Left renal pelvis (tissue), 4 donors: ENCODE data around the gene UAP1L1. TPM values are rescaled to one million over a fixed set of nuclear protein-coding genes. Genes with fewer than 3 reads are reported as not detected.
"Not testable (repeated sequence)": the region's sequence is repeated elsewhere in the genome, so short reads cannot be mapped to it uniquely, and the experiment has no call there.

Source experiments
- DNase-seq, 4 donors: peaks; one replicate each; pipeline ENCODE4 v3.0.0-alpha.2; 2013; ENCODE audit warnings: low read depth in 4 of 4, low spot score in 3 of 4
- polyA plus RNA-seq, 4 donors: library from polyadenylated mRNA; unstranded; fragments of 120-200 nt; gene quantifications; one replicate each; pipeline ENCODE4 v1.2.1, GENCODE V29; 2013; ENCODE audit not compliant: insufficient read length in 4 of 4

UAP1L1 gene
- polyA plus RNA-seq, 4 donors = 1.6 to 6.6 (median 4.9) TPM

DNA sequence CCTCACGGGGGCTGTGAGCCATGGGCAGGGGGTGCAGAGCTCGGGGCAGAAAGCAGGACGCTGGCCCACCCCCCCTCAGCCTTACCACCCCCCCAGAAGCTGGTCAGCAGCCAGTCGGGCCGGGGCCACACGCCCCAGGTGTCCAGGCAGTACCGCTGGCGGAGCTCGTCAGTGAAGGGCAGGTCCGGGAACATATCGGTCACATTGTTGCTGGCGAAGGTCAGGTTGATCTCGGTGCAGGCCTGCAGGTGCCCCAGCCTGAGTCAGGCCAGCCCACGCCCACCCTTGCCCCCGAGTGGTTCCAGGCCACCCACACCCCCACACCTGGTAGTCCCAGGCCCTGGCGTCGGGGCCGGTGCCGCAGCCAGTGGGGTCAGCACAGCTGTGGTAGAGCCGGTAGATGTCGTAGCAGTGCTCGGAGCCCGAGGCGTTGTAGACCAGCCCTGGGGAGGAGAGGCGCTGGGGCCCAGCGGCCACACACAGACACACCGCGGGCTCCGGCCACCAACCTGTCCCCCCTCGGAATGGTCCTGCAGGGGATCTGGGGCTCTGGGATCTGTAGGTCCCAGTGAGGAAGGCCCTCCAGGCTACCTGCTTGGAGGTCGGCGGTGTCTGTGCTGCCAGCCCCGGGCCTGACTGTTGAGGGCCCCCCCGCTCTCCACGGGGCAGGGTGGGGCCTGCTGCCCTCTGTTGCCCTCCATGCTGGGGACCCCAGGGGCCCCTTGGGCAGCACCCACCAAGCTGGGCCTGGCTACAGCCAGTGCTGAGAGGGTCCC lies 34.7 kb downstream of the UAP1L1 start:
- no peak for DNase-seq

DNA sequence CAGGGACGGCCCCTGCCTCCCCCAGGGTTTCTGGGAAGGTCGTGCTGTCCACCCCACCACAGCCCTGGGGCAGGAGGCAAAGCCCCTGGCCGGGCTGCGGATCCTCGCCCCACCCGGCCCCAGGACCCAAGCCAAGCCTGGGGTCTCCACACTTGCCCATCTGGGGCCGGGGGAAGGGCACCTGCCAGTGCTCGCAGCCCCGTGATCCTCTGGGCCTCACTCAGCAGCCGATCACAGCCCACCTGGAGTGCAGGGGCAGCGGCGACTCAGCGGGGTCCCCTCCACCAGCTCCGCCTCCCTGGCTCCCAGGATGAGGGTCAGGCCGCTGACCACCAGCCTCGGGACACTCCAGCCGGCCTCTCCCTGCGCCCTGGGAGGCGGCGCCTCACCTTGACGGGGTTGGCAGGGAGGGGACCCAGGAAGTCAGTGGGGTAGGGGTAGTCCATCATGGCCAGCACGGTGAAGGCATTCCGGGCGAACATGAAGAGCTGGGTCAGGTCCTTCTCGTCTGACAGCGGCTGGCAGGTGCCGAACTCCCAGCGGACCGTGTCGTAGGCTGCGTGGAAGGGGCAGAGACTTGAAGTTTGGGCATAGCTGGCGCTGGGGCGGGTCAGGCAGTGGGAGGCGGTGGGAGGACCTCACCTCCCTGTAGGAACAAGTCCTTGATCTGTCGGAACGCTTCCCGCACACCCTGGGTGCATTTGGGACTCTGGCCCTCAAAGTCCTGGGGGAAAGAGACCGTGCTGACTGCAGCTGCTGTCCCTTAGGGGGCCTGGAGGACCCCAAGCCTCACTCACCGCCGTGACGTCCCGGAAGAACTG lies 35.5 kb downstream of the UAP1L1 start:
- DNase-seq = no peak

DNA sequence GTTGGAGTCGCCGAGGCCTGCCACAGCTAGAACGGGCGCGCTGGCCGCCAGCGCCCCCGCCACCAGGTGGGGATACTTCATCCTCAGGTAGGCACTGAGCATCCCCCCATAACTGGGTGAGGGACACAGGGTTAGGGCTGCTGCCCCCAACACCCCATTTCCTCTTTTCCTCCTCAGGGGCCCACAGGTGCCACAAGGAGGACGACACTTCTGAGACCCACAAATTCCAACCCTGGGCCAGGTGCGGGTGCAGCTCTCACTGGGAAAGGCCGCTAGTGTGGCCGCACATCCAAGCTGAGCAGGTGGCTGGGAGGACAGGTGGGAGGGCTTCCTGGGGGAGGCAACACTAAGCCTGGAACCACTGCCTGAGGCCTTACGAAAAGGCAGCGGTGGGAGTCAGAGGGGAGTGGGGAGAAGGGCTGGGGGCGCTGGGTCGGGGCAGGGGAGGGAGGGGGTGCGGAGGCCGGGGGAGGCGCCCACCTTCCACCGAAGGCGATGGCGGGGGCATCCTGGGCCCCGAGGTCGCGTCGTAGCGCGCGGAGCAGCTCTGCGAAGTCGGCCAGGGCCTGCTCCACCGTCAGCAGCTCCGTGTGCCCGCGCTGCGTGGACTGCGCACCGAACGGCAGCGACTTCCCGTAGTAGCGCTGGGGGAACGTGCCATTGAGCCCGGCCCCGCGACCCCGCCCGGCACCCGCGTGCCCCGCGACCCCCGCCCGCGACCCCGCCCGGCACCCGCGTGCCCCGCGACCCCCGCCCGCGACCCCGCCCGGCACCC lies 36.3 kb downstream of the UAP1L1 start:
- no peak for DNase-seq

DNA sequence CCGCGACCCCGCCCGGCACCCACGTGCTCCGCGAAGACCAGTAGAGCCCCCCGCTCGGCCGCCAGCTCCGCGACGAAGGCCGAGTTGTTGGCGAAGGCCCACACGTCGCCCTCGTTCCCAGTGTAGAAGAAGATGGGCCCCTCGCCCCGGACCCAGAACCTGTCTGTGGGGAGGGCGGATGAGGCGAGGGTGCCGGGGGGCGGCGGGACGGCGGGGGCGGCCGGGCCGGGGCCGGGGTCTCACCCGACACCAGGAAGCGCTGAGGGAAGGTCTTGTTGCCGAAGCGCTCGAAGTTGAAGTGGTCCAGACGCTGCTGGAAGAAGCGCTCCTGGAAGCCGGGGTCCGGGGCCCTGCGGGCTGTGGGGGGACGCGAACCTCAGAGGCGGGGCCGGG lies 36.9 kb downstream of the UAP1L1 start:
- DNase-seq = no peak

DNA sequence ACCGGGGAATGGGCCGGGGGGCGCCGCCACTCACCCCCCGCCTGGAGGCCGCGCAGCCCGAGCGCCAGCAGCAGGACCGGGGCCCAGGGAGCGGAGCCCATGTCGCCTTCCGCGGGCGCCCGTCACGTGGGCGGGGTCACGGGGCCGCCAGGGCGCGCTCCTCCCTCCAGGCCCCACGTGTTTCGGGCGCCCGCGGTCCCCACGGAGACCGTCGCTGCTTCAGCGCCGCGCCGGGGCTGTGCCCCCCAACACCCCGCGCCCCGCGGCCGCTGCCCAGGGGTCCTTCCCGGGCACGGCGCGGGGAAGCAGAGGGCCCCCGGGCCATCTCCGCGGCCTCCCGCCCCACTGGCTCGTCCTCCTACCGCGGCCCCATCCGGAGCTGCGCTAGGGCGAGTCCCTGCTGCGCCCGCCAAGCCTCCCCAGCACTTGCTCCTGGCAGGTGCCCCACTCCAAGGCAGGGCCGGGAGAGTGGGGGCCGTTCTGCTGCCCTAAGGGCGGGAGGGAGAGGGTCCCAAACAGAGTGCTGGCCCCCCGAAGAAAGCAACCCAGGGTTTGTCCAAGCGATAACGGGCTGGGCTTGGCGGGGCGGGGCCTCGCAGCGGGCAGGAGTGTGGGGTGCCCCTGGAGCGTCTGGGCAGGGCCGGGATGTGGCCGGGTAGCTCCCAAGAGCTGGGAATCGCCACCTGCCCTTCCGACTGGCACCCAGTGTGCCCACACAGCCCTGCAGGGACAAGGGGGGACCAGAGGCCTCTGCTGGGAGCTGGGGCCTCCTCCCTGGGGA lies 37.5 kb downstream of the UAP1L1 start, which contains the start of gene DPP7:
Gene DPP7, minus strand, starts transcription at position 121 of the 781 bp plus-strand sequence. Its CDS starts 20 bp downstream, at position 101.
- DNase-seq = no peak

DNA sequence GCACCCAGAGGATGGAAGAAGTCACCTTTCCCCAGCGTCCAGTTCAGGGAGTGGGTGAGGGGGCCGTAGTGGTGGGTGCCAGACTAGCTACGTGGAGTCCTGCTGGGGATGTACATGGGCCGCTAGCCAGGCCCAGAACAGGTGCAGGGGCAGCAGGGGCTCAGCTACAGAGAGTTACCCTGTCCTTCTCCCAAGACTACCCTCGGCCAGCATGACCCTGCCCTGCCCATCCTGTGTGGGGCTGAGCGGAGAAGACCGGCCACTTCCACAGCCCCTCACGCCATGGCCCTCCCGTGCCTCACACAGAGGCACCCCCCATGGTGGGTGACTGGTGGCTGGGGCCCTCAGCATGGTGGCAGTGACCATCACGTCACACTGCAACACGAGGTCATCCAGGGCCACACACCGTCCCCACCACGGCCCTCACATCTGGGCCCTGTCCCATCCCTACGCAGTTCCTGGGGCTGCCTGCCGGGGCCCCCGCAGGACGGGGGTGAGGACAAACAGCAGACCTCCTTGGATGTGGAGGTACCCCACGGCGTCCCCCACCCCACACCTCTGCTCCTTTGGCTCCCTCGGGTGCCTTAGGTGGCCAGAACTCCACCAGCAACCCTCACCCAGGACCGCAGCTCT lies 38.2 kb downstream of the UAP1L1 start:
- no peak for DNase-seq

DNA sequence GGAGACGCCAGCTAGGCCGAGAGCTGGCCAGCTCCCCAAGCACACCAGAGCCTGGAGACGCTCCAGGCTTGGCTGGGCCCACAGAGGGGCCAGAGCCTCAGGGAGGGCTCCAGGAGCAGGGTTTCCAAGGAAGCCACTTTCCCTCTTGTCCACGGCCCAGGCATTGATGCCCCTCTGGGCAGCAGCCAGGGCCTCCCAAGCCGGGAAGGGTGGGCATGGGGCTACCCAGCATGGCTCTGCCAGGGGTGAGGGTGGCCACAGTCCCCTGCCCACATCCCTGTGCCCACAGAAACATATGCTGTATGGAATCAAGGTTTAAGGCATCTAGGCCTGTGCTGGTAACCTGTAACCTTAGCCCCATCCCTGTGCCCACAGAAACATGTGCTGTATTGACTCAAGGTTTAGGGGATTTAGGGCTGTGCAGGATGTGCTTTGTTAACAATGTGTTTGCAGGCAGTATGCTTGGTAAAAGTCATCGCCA lies 38.8 kb downstream of the UAP1L1 start:
- DNase-seq = no peak

DNA sequence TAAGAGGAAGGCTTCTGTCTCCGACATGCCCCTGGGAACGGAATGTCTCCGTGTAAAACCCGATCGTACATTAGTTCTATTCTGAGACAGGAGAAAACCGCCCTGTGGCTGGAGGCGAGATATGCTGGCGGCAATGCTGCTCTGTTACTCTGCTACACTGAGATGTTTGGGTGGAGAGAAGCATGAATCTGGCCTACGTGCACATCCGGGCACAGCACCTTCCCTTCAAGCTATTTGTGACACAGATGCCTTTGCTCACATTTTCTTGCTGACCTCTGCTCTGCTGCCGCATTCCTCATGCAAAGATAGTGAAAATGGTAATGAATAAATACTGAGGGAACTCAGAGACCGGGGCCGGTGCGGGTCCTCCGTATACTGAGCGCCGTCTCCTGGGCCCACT lies 39.4 kb downstream of the UAP1L1 start:
- DNase-seq = no peak

DNA sequence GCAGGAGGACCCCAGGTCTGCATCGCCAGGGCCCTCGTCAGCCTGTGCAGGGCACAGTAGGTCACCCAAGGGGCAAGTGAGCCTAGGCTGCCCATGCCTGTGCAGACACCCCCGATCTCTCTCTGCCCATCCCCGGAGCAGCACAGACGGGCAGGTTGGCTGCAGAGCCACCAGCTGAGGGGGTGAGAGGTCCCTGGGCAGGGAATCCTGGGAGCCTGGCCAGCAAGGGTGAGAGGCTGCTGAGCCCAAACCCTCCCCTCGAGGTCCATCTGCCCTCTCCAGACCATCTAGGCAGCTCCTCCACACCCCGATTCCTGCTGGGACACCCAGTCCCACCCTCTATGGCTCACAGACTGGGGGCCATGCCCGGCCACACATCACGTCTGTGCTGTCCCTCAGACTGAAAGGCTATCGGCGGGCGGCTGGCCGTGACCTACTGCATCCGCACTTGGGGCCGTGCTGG lies 40.0 kb downstream of the UAP1L1 start:
- no peak for DNase-seq

DNA sequence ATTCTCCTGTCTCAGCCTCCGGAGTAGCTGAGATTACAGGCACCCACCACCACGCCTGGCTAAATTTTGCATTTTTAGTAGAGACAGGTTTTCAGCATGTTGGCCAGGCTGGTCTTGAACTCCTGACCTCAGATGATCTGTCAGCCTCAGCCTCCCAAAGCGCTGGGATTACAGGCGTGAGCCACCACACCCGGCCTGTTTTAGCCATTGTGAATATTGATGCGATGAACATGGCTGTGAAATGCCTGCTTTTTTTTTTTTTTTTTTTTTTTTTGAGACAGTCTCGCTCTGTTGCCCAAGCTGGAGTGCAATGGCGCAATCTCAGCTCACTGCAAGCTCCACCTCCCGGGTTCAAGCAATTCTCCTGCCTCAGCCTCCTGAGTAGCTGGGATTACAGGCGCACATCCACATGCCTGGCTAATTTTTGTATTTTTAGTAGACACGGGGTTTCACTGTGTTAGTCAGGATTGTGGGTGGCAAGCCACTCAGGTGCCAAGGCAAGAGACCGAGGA lies 40.8 kb downstream of the UAP1L1 start:
- DNase-seq = not testable (repeated sequence)

DNA sequence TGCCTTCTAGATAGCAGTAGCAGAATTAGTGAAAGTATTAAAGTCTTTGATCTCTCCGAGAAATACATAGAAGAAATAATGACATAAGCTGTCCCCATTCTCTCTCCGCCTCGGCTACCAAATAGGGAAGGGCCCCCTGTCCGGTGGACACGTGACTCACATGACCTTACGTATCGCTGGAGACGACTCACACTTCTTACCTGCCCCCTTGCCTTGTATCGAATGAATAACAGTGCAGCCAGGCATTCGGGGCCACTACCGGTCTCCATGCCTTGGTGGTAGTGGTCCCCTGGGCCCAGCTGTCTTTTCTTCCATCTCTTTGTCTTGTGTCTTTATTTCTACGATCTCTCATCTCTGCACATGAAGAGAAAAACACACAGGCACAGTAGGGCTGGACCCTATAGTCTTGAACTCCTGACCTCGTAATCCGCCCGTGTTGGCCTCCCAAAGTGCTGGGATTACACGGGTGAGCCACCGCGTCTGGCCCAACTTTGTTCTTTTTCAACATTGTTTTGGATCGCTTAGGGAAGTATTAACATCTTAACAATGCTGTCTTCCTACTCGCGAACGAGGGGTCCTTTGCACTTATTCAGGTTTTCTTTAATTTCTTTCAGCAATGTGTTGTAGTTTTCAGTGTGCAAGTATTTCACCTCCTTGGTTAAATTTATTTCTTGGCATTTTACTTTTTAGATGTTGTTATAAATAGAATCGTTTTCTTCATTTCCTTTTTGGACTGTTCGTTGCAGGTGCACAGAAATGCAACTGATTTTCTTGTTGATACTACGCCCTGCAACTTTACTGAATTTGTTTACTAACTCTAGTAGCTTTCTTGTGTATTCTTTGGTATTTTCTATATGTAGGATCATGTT lies 44.8 kb downstream of the UAP1L1 start:
- DNase-seq = not testable (repeated sequence)

DNA sequence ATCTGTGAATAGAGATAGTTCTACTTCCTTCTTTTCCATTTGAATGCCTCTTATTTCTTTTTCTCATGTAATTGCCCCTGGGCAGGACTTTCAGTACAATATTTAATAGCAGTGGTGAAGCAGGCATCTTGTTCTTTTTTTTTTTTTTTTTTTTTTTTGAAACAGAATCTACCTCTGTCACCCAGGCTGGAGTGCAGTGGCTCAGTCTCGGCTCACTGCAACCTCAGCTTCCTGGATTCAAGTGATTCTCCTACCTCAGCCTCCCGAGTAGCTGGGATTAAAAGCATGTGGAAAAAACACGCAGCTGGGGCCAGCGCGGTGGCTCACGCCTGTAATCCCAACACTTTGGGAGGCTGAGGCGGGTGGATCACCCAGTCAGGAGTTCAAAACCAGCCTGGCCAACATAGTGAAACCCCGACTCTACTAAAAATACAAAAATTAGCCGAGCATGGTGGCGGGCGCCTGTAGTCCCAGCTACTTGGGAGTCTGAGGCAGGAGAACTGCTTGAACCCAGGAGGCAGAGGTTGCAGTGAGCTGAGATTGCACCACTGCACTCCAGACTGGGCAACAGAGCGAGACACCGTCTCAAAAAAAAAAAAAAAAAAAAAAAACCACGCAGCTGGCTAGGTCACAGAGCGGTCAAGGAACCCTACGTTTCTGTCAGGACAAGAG lies 45.6 kb downstream of the UAP1L1 start:
- DNase-seq = not testable (repeated sequence)

DNA sequence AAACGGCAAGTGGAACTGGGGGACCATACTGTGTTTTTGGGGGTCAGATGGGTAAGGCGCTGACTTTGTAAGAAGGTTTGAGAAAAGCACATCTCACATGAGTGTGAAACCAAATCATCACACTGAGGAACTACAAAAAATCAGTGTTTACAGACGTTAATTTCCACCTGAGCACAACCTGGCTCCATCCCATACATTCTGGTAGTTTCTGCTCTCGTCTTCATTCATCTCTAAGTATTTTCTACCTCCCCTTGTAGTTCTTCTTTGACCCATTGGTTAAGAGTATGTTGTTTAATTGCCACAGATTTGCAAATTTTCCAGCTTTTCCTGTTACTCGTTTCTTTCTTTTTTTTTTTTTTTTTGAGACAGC lies 46.1 kb downstream of the UAP1L1 start:
- no peak for DNase-seq

DNA sequence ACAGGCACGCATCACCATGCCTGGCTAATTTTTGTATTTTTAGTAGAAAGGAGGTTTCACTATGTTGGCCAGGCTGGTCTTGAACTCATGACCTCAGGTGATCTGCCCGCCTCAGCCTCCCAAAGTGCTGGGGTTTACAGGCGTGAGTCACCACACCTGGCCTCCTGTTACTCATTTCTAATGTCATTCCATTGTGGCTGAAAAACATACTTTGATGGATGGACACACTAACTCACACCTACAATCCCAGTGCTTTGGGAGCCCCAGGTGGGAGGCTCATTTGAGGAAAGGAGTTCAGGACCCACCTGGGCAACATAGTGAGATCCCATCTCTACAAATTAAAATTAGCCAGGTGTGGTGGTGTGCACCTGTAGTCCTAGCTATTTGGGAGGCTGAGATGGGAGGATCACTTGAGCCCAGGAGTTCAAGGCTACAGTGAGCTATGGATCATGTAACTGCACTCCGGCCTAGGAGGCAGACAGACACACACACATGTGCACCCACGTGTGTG lies 46.7 kb downstream of the UAP1L1 start:
- not testable (repeated sequence) for DNase-seq

DNA sequence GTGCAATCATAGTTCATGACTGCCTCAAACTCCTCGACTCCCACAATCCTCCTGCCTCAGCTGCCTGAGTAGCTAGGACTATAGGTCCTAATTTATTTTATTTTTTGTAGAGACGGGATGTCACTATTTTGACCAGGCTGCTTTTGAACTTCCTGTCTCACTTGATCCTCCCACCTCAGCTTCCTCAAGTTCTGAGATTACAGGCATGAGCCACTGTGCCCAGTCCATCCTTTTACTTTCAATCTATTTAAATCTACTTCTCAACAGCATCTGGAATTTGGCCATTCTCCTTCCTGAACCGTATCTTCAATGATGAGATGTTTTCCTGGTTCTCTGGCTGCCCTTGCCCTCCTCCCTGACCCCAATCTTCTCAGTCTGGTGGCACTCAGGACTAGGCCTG lies 49.5 kb downstream of the UAP1L1 start:
- DNase-seq = no peak

DNA sequence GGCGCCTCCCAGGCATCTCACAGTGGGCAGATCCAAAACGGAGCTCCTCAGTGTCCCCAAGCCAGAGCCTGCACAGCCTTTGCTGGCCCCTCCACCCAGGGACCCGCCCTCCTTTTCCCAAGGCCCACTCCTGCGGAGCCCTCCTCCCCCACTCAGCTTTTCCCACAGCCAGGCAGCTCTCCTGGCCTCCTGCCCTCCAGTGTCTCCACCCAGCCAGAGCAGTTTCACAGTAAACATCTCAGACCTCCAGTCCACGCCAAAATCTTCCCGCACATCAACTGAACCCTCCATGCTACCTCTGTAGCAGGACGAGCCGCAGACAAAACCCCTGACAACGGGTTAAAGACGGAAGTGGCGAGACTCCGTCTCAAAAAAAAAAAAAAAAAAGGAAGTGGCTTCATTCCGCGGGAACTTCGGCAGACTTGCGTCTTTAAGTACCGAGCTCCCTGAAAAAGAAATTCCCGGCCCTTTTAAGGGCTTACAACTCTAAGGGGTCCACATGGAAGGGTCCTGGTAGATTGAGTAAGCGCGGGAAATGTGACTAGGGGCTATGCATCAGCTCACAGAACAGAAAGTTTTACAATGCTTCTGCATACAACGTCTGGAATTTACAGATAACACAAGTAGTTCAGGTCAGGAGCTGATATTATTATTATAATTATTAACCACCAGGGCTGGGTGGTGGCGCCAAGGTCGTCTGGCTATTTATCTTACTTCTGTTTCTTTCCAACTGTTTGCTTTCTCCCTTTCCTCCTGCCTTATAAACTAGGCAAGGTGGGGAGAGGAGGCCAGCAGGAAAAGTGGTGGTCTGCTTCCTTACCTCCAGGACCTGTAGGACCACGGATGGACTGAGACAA lies 50.2 kb downstream of the UAP1L1 start:
- no peak for DNase-seq
